Measurements from ENCODE around the gene CKAP5.

DNA sequence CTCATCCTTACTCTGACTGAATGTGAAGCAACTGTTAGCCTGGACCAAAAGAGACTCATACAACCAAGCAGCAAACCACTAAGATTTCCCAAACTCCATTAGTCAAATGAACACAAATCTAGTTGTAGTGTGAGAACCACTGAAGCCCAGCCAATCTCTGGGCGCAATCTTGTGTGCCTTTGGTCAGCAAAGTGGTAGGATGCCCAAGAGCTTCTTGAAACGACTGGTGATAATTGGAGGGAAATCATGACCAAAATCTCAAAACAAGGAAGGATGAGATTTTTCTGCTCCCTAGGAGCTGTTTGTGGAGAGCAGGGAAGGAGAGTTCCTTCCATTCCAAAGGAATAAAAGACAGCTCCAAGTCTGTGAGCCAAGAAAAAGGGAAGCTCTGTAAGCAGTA is 103.0 kb downstream of the CKAP5 start:
- TF ChIP-seq POLR2A (IDR thresholded peaks at IDR 0.05; ENCODE audit: low read depth, low read length) (no peak), TAF1 (IDR thresholded peaks at IDR 0.05; ENCODE audit: borderline replicate concordance, low read depth, low read length) (no peak)
